CD4-positive, CD25-positive, alpha-beta regulatory T cell (primary cell): ENCODE data around the gene SPARCL1. TPM values are rescaled to one million over a fixed set of nuclear protein-coding genes. Genes with fewer than 3 reads are reported as not detected.
"Not testable (repeated sequence)": the region's sequence is repeated elsewhere in the genome, so short reads cannot be mapped to it uniquely, and the experiment has no call there.

Experiments
- ATAC-seq, 2 donors: fragments of 150-1000 bp; cut with Tn5 transposase; one replicate each; pipeline ENCODE4 v1.10.0; 2021; ENCODE audit warnings: low read depth in 2 of 2, moderate number of reproducible peaks in 2 of 2, moderate library complexity in 1 of 2
- DNase-seq, 3 donors: peaks; one replicate each; pipeline versions ENCODE4 v3.0.0 to v3.0.0-alpha.2; 2012 to 2022; ENCODE audit warnings: mixed read lengths in 1 of 3
- H3K27ac ChIP-seq: one replicate; pipeline ENCODE4 v1.7.0; 2013; ENCODE audit warnings: mild to moderate bottlenecking, low read length; ENCODE audit not compliant: insufficient read depth, poor library complexity, severe bottlenecking
- H3K27me3 ChIP-seq: one replicate; pipeline ENCODE4 v1.7.0; 2013; ENCODE audit warnings: low read length; ENCODE audit not compliant: control insufficient read depth, insufficient read depth
- H3K36me3 ChIP-seq: one replicate; pipeline ENCODE4 v1.7.0; 2013; ENCODE audit warnings: mild to moderate bottlenecking, low read length, moderate library complexity; ENCODE audit not compliant: control insufficient read depth, insufficient read depth
- H3K4me1 ChIP-seq: 2 replicates; pipeline ENCODE4 v1.7.0; 2013; ENCODE audit warnings: mild to moderate bottlenecking, low read length; ENCODE audit not compliant: insufficient read depth, control insufficient read depth, poor library complexity, severe bottlenecking
- H3K4me3 ChIP-seq: one replicate; pipeline ENCODE4 v1.7.0; 2013; ENCODE audit warnings: low read depth, mild to moderate bottlenecking, low read length, moderate library complexity
- H3K9me3 ChIP-seq, 2 experiments: 1 replicate in 1 of 2; 2 replicates in 1 of 2; pipeline ENCODE4 v1.7.0; 2013; ENCODE audit warnings: low read length in 2 of 2, mild to moderate bottlenecking in 1 of 2, moderate library complexity in 1 of 2; ENCODE audit not compliant: control insufficient read depth in 2 of 2
- H3K27ac Mint-ChIP-seq, 3 donors: one replicate each; pipeline ENCODE4 v1.8.0; 2020 to 2022; ENCODE audit warnings: mild to moderate bottlenecking in 3 of 3, mixed read lengths in 3 of 3, moderate library complexity in 2 of 3
- H3K27me3 Mint-ChIP-seq: one replicate; pipeline ENCODE4 v1.8.0; 2022; ENCODE audit warnings: mild to moderate bottlenecking, mixed read lengths
- H3K36me3 Mint-ChIP-seq: one replicate; pipeline ENCODE4 v1.8.0; 2020; ENCODE audit warnings: mixed read lengths
- H3K4me1 Mint-ChIP-seq, 4 donors: one replicate each; pipeline ENCODE4 v1.8.0; 2020 to 2022; ENCODE audit warnings: mixed read lengths in 4 of 4, mild to moderate bottlenecking in 1 of 4
- H3K4me3 Mint-ChIP-seq, 4 donors: one replicate each; pipeline ENCODE4 v1.8.0; 2020 to 2022; ENCODE audit warnings: mild to moderate bottlenecking in 4 of 4, mixed read lengths in 4 of 4, moderate library complexity in 3 of 4
- H3K9me3 Mint-ChIP-seq, 7 donors: one replicate each; pipeline ENCODE4 v1.8.0; 2020 to 2022; ENCODE audit warnings: mixed read lengths in 7 of 7, mild to moderate bottlenecking in 3 of 7, moderate library complexity in 2 of 7
- polyA plus RNA-seq, 4 donors: library from polyadenylated mRNA; unstranded; fragments of 300-500 nt; fragmentation: Illumina TruSeq; gene quantifications; one replicate each; pipeline ENCODE4 v1.2.3, GENCODE V29; 2021
- total RNA-seq: library from RNA; stranded (reverse); gene quantifications from one replicate; pipeline ENCODE4 v1.2.3, GENCODE V29; 2022

The SPARCL1 gene
- total and polyA plus RNA-seq, 5 donors from 2014 or later = not detected

DNA sequence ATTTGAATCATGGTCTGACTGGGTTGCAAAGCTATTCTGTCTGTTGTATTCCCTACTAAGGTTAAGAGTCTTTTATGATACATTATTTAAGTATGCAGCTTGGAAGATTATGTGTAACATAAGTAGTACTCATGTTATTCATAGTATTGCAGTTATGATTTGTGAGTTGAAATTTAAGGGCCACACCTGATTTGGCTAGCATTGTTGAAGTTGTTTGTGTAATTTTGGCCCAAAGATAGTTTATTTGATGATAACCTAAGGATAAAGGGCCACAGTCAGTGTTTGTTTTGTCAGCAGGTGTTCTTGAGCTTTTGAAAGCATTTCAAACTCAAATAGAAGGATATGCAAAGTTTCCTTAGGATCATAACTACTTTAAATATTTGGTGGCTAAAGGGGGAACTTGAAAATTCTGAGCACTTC is 67.9 kb downstream of the SPARCL1 start:
- Histone ChIP-seq H3K9me3 (no peaks in the 10 kb centered on the region), H3K4me1 (no peaks in the 10 kb centered on the region), H3K27ac (no peak overlapping the region), H3K4me3 (no peak overlapping the region), H3K27me3 (no peaks in the 10 kb centered on the region), H3K36me3 (peaks cover 18% of the 10 kb centered on the region)
- H3K4me1 Mint-ChIP-seq = no peaks in the 10 kb centered on the region
- ATAC-seq = no peak
- peaks cover 0 to 5% (median 0%) of the 10 kb centered on the region in 7 donors for H3K9me3 Mint-ChIP-seq
- H3K27ac Mint-ChIP-seq = no peak overlapping the region
- peaks cover 19% of the 10 kb centered on the region for H3K36me3 Mint-ChIP-seq
- no peak overlapping the region for H3K4me3 Mint-ChIP-seq
- no peak for DNase-seq
- no peaks in the 10 kb centered on the region for H3K27me3 Mint-ChIP-seq

DNA sequence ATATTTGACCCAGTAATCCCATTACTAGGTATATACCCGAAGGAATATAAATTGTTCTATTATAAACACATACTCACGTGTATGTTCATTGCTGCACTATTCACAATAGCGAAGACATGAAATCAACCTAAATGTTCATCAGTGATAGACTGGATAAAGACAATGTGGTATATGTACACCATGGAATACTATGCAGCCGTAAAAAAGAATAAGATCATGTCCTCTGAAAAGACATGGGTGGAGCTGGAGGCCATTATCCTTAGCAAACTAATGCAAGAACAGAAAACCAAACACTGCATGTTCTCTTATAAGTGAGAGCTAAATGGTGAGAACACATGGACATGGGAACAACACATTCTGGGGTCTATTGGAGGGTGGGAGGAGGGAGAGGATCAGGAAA is 70.3 kb downstream of the SPARCL1 start:
- Histone ChIP-seq H3K27ac (no peak overlapping the region), H3K27me3 (no peaks in the 10 kb centered on the region), H3K36me3 (peaks cover 33% of the 10 kb centered on the region), H3K4me1 (no peaks in the 10 kb centered on the region), H3K4me3 (no peak overlapping the region), H3K9me3 (no peaks in the 10 kb centered on the region)
- DNase-seq = no peak
- Mint-ChIP-seq H3K36me3 (peaks cover 33% of the 10 kb centered on the region), H3K4me1 (no peaks in the 10 kb centered on the region), H3K4me3 (no peak overlapping the region), H3K27ac (no peak overlapping the region), H3K9me3 (peaks cover 0 to 5% (median 0%) of the 10 kb centered on the region in 7 donors), H3K27me3 (no peaks in the 10 kb centered on the region)
- ATAC-seq = no peak

DNA sequence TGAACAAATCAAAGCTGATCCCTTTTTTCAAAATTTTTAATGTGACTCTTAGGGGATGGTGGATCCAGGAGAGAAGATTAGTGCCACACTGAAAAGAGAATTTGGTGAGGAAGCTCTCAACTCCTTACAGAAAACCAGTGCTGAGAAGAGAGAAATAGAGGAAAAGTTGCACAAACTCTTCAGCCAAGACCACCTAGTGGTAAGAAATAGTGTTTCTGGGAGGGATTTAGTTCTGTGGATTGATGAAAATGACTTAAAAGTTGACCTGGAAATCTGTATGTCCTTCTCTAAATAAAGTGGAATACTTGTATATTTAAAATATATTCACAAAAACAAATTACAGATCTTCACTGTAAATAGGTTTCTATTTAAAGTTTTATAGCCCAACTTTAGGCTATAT is 77.6 kb downstream of the SPARCL1 start:
- H3K27me3 Mint-ChIP-seq = no peaks in the 10 kb centered on the region
- peaks cover 29% of the 10 kb centered on the region for H3K36me3 Mint-ChIP-seq
- Histone ChIP-seq H3K36me3 (peaks cover 37% of the 10 kb centered on the region), H3K4me1 (no peaks in the 10 kb centered on the region), H3K27me3 (no peaks in the 10 kb centered on the region), H3K4me3 (no peak overlapping the region), H3K27ac (no peak overlapping the region), H3K9me3 (no peaks in the 10 kb centered on the region)
- ATAC-seq = no peak
- peaks cover 0 to 14% (median 5%) of the 10 kb centered on the region in 4 donors for H3K4me1 Mint-ChIP-seq
- H3K4me3 Mint-ChIP-seq = no peak overlapping the region
- H3K9me3 Mint-ChIP-seq = no peaks in the 10 kb centered on the region
- H3K27ac Mint-ChIP-seq = no peak overlapping the region
- no peak for DNase-seq

DNA sequence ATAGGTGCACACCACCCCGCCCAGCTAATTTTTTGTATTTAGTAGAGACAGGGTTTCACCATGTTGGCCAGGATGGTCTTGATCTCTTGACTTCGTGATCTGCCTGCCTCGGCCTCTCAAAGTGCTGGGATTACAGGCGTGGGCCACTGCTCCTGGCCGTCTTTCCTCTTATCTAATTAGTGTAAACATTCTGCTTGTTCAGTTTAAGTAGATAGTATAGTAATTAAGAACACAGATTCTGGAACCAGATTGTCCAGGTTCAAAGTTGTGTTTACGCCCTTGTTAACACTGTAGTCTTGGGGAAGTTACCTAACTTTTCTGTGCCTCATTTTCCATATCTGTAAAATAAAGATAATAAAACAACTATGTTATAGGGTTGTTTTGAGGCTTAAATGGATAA is 82.8 kb downstream of the SPARCL1 start:
- H3K36me3 Mint-ChIP-seq = peaks cover 33% of the 10 kb centered on the region
- not testable (repeated sequence) for H3K4me3 Mint-ChIP-seq, H3K27ac ChIP-seq, DNase-seq, ATAC-seq, H3K4me1 ChIP-seq, H3K27me3 Mint-ChIP-seq, H3K27ac Mint-ChIP-seq, H3K9me3 ChIP-seq, H3K9me3 Mint-ChIP-seq, H3K27me3 ChIP-seq, H3K4me3 ChIP-seq
- H3K4me1 Mint-ChIP-seq = peaks cover 0 to 14% (median 10%) of the 10 kb centered on the region in 4 donors
- peaks cover 34% of the 10 kb centered on the region for H3K36me3 ChIP-seq

DNA sequence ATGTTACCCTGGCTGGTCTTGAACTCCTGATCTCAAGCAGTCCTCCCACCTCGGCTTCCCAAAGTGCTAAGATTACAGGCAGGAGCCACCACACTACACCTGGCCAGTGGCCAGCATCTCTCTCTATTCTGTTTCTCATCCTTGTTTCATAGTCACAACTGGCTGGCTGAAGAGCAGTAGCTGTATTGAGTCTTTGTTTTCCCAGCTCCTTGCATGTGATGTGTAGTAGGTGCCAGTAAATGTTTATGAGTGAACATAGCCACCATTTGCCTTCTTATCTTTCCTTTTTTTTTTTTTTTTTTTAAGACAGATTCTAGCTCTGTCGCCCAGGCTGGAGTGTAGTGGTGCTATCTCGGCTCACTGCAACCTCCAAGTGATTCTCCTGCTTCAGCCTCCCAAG is 83.2 kb downstream of the SPARCL1 start:
- H3K36me3 ChIP-seq = peaks cover 31% of the 10 kb centered on the region
- Mint-ChIP-seq H3K27me3 (no peaks in the 10 kb centered on the region), H3K4me1 (peaks cover 0 to 14% (median 8%) of the 10 kb centered on the region in 4 donors), H3K4me3 (no peak overlapping the region), H3K36me3 (peaks cover 29% of the 10 kb centered on the region), H3K27ac (no peak overlapping the region), H3K9me3 (no peaks in the 10 kb centered on the region)
- no peaks in the 10 kb centered on the region for H3K9me3 ChIP-seq
- H3K27ac ChIP-seq = no peak overlapping the region
- ATAC-seq (no peak), DNase-seq (no peak)
- H3K4me3 ChIP-seq = no peak overlapping the region
- H3K27me3 ChIP-seq = no peaks in the 10 kb centered on the region
- H3K4me1 ChIP-seq = no peaks in the 10 kb centered on the region

DNA sequence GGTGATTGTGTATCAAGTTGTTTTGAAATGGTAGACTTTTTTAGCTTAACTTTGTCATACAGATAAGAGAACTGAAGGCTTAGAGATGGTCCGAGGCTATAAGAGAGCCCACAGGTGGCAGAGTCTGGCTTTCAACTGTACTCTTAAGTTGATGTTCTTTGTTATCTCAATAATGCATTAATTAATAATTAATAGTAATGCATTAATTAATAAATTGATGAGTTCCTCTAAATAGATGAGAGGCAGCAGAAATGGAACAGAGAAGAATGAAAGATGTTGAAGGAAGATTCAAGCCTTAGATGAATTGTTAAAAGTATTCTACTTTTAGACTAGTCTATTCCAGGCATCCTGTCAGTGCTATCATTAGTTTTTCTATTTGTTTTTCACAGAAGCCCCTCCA is 84.4 kb downstream of the SPARCL1 start:
- ATAC-seq (no peak), DNase-seq (no peak)
- no peaks in the 10 kb centered on the region for H3K9me3 ChIP-seq
- no peaks in the 10 kb centered on the region for H3K27me3 ChIP-seq
- peaks cover 0 to 14% (median 7%) of the 10 kb centered on the region in 4 donors for H3K4me1 Mint-ChIP-seq
- H3K36me3 Mint-ChIP-seq = peaks cover 28% of the 10 kb centered on the region
- H3K4me1 ChIP-seq = no peaks in the 10 kb centered on the region
- no peaks in the 10 kb centered on the region for H3K9me3 Mint-ChIP-seq
- H3K36me3 ChIP-seq = peaks cover 29% of the 10 kb centered on the region
- H3K4me3 ChIP-seq = no peak overlapping the region
- H3K4me3 Mint-ChIP-seq = no peak overlapping the region
- no peak overlapping the region for H3K27ac ChIP-seq
- H3K27ac Mint-ChIP-seq = no peak overlapping the region
- no peaks in the 10 kb centered on the region for H3K27me3 Mint-ChIP-seq

DNA sequence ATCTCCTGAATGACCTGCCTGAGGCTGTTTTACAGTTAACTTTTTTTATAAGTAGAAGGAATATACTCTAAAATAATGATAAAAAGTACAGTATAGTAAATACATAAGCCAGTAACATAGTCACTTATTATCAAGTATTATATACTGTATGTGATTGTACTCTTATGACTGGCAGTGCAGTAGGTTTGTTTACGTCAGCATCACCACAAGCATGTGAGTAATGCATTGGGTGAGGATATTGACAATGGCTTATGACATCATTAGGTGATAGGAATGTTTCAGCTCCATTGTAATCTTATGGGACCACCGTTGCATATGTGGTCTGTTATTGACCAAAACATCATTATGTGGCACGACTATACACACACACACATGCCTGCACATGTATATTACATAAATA is 86.3 kb downstream of the SPARCL1 start:
- Histone ChIP-seq H3K9me3 (no peaks in the 10 kb centered on the region), H3K4me1 (no peaks in the 10 kb centered on the region), H3K27me3 (no peaks in the 10 kb centered on the region), H3K4me3 (no peak overlapping the region), H3K27ac (no peak overlapping the region), H3K36me3 (peaks cover 41% of the 10 kb centered on the region)
- peaks cover 39% of the 10 kb centered on the region for H3K36me3 Mint-ChIP-seq
- H3K9me3 Mint-ChIP-seq = no peaks in the 10 kb centered on the region
- no peaks in the 10 kb centered on the region for H3K27me3 Mint-ChIP-seq
- no peak overlapping the region for H3K4me3 Mint-ChIP-seq
- peaks cover 0 to 10% (median 5%) of the 10 kb centered on the region in 4 donors for H3K4me1 Mint-ChIP-seq
- no peak overlapping the region for H3K27ac Mint-ChIP-seq
- ATAC-seq (no peak), DNase-seq (no peak)

DNA sequence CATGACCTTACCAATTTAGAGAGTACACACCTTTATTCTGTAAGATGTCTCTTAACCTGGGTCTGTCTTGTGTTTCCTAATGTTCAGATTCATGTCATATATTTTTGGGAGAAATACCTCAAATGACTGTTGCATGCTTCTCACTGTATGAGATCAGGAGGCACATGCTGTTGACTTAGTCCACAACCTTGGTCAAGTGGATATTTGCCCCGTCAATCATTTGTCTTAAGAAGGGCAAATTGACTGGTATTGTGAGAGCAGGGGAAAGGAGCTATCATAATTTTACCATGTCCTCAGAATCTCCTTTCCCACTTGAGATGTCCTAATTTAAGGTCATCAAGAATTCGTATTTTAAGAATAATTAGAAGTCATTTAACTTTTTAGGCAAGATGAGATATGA is 95.8 kb downstream of the SPARCL1 start:
- H3K4me1 Mint-ChIP-seq = peaks cover 16 to 42% (median 26%) of the 10 kb centered on the region in 4 donors
- no peaks in the 10 kb centered on the region for H3K9me3 ChIP-seq
- H3K36me3 ChIP-seq = peaks cover 7% of the 10 kb centered on the region
- H3K4me3 Mint-ChIP-seq = no peak overlapping the region
- H3K36me3 Mint-ChIP-seq = peaks cover 15% of the 10 kb centered on the region
- no peak overlapping the region for H3K27ac Mint-ChIP-seq
- ATAC-seq = no peak
- H3K27me3 ChIP-seq = no peaks in the 10 kb centered on the region
- peaks cover 6% of the 10 kb centered on the region for H3K4me1 ChIP-seq
- DNase-seq = no peak
- H3K27ac ChIP-seq = no peak overlapping the region
- H3K27me3 Mint-ChIP-seq = no peaks in the 10 kb centered on the region
- H3K9me3 Mint-ChIP-seq = no peaks in the 10 kb centered on the region
- no peak overlapping the region for H3K4me3 ChIP-seq
